Measurements from ENCODE around the gene NAA80. TPM values are rescaled to one million over a fixed set of nuclear protein-coding genes. Genes with fewer than 3 reads are reported as not detected.

NAA80 gene
- total RNA-seq, 6 experiments from 2014 or later: 2.5 to 6.2 (median 3.5) TPM

DNA sequence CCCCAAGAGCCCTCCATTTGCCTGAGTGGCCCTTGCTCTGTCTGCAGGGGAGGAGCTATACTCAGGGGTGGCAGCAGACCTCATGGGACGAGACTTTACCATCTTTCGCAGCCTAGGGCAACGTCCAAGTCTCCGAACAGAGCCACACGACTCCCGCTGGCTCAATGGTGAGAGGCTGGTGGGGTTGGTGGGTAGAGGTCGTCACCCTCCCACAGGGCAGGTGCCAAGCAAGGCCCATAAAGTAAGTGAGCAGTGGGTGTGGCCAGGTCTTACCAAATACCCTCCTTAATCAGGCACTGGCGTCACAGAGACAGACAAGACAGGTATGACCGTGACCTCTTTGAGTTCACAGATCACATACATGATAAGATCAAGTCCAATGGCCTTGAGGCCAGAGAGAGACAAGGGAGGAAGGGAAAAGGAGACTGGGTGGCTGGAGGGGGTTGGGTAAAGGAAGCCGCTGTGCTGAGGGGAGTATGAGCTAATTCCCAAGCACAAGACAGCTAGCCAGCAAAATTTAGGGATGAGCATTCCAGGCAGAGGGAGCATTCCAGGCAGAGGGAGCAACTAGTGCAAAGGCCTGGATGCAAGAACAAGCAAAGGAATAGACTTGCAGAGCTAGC, 27.8 kb downstream of the NAA80 start:
- H3K36me3 ChIP-seq: no peaks in the 10 kb centered on the region
- DNase-seq: no peak
- intact Hi-C loops (cut with DNase I): loop anchor here (5.0 kb wide), 2 partner anchors 44 to 51 kb away; partner anchors contain the start of gene HYAL2 (in 1 of the 2)
- no peaks in the 10 kb centered on the region for H3K9me3 ChIP-seq
- TF ChIP-seq, protein P1, sequence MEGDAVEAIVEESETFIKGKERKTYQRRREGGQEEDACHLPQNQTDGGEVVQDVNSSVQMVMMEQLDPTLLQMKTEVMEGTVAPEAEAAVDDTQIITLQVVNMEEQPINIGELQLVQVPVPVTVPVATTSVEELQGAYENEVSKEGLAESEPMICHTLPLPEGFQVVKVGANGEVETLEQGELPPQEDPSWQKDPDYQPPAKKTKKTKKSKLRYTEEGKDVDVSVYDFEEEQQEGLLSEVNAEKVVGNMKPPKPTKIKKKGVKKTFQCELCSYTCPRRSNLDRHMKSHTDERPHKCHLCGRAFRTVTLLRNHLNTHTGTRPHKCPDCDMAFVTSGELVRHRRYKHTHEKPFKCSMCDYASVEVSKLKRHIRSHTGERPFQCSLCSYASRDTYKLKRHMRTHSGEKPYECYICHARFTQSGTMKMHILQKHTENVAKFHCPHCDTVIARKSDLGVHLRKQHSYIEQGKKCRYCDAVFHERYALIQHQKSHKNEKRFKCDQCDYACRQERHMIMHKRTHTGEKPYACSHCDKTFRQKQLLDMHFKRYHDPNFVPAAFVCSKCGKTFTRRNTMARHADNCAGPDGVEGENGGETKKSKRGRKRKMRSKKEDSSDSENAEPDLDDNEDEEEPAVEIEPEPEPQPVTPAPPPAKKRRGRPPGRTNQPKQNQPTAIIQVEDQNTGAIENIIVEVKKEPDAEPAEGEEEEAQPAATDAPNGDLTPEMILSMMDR (IDR thresholded peaks at IDR 0.05): no peak
- no peak for TF ChIP-seq POLR2A (IDR thresholded peaks at IDR 0.05)
- H3K4me1 ChIP-seq: peaks cover 0 to 41% (median 5%) of the 10 kb centered on the region in 4 donors
- ATAC-seq: peak in 1 of 4 donors; percentile 28
- H3K27ac ChIP-seq: peak overlapping the region in 1 of 3 donors; percentile 4
- no peaks in the 10 kb centered on the region for H3K27me3 ChIP-seq
- 54% methylated on average over 10 of the region's 10 CpGs for WGBS (ENCODE audit: insufficient coverage, low coverage, low lambda C conversion rate, missing lambda C conversion rate)
- no peak overlapping the region for H3K4me3 ChIP-seq

DNA sequence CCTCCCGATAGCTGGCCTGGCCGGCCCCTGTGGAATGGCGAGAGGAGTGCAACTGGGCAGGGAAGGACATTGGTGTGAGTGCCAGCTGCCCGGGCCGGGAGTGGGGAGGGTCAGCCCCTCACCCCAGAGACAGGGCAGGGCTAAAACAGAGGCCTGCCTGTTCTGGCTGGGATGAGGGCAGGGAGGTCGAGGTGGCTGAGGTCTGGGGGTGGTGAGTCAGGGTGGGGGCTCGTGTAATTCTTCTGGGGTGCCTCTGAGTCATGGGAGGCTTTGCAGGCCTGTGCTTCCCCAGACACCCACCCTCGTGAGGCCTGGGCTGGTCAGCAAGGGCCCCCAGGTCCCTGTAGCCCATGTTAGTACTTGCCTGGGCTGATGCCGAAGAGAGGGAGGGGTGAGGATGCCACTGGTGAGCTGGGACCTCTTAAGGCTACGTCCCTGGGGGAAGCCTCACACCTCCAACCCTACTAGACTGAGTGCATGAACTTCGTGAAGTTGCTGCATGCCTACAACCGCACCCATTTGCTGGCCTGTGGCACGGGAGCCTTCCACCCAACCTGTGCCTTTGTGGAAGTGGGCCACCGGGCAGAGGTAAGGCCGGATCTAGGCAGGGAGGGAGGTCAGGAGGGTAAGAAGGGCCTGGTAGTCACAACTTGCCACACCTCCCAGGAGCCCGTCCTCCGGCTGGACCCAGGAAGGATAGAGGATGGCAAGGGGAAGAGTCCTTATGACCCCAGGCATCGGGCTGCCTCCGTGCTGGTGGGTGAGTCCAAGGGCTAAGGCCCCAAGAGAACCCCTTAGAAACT, 28.6 kb downstream of the NAA80 start:
- H3K4me3 ChIP-seq: no peak overlapping the region
- H3K27me3 ChIP-seq: no peaks in the 10 kb centered on the region
- DNase-seq (no peak), ATAC-seq (no peak)
- peak overlapping the region in 1 of 3 donors; percentile 4 for H3K27ac ChIP-seq
- intact Hi-C loops (cut with DNase I): loop anchor here (5.0 kb wide), 2 partner anchors 43 to 52 kb away; partner anchors contain the start of gene HYAL2 (in 1 of the 2)
- no peaks in the 10 kb centered on the region for H3K36me3 ChIP-seq
- no peak for TF ChIP-seq POLR2A (IDR thresholded peaks at IDR 0.05)
- TF ChIP-seq, protein P1 (IDR thresholded peaks at IDR 0.05): no peak
- peaks cover 0 to 41% (median 5%) of the 10 kb centered on the region in 4 donors for H3K4me1 ChIP-seq
- WGBS (ENCODE audit: insufficient coverage, low coverage, low lambda C conversion rate, missing lambda C conversion rate): 60% methylated on average over 1 of the region's 19 CpGs
- no peaks in the 10 kb centered on the region for H3K9me3 ChIP-seq

DNA sequence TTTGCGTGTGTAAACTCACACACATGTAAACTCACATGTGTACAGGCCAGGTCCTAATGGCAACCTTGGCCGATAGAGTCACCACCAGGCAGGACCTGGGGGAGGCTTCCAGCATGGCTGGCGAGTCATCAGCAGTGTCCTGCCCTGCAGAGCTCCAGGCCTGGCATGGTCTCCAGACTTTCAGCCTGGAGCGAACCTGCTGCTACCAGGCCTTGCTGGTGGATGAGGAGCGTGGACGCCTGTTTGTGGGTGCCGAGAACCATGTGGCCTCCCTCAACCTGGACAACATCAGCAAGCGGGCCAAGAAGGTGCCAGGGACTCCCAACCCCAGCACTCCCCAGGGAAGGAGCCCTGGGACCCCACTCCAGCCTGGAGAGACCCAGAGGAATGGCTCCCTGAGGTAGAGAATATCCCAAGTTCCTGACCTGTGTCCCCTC, 29.2 kb downstream of the NAA80 start:
- Histone ChIP-seq H3K4me3 (no peak overlapping the region), H3K4me1 (peaks cover 0 to 41% (median 5%) of the 10 kb centered on the region in 4 donors), H3K9me3 (no peaks in the 10 kb centered on the region), H3K36me3 (no peaks in the 10 kb centered on the region), H3K27ac (no peak overlapping the region), H3K27me3 (no peaks in the 10 kb centered on the region)
- intact Hi-C loops (cut with DNase I): loop anchor here (5.0 to 10.0 kb wide), 3 partner anchors 43 to 145 kb away; partner anchors contain the start of gene HYAL2 (in 1 of the 2)
- no peak for DNase-seq
- no CpG with 5 or more reads among the region's 8 CpGs for WGBS (ENCODE audit: insufficient coverage, low coverage, low lambda C conversion rate, missing lambda C conversion rate)
- ATAC-seq: no peak
- TF ChIP-seq, protein P1 (IDR thresholded peaks at IDR 0.05): no peak
- no peak for TF ChIP-seq POLR2A (IDR thresholded peaks at IDR 0.05)

DNA sequence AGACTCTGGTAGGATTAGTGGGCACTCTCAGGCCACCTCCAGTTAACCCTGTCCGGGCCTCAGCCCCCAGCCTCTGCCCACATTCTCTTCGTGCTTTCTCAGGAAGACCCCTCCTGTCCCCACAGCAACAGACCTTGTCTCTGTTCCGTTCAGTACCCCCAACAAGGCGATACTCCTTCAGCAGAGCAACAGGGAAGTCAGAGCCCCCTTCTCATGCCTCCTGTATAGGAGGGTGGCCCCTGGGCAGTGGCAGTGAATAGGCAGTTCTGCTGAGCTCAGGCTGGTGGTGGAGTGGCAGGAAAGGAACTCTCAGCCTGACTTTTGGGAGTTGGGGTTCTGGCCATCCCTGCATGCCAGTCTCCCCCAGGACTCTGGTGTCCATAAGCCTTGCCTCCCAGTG, 29.7 kb downstream of the NAA80 start:
- Histone ChIP-seq H3K36me3 (no peaks in the 10 kb centered on the region), H3K4me3 (no peak overlapping the region), H3K4me1 (peaks cover 0 to 41% (median 5%) of the 10 kb centered on the region in 4 donors), H3K9me3 (no peaks in the 10 kb centered on the region), H3K27me3 (no peaks in the 10 kb centered on the region), H3K27ac (no peak overlapping the region)
- TF ChIP-seq, protein P1 (IDR thresholded peaks at IDR 0.05): no peak
- TF ChIP-seq POLR2A (IDR thresholded peaks at IDR 0.05): no peak
- no peak for ATAC-seq
- intact Hi-C loops (cut with DNase I): loop anchor here (5.0 to 10.0 kb wide), 2 partner anchors 42 to 145 kb away; no protein-coding TSS in a partner anchor
- no peak for DNase-seq
- no CpG with 5 or more reads among the region's 4 CpGs for WGBS (ENCODE audit: insufficient coverage, low coverage, low lambda C conversion rate, missing lambda C conversion rate)
